K562 (cell line): ENCODE data around the gene PTH2. TPM values are rescaled to one million over a fixed set of nuclear protein-coding genes. Genes with fewer than 3 reads are reported as not detected.

Source experiments
- ARHGAP35 ChIP-seq: fragments of 450-650 bp; IDR thresholded peaks from 2 replicates; pipeline ENCODE4 v1.6.1; 2018; ENCODE audit not compliant: partially characterized antibody
- CEBPG ChIP-seq, 3 experiments: fragments of 200-800 bp in 1 of 3; sonication (Bioruptor generic) in 1 of 3; sonication (generic) in 1 of 3; formaldehyde crosslinking in 1 of 3; IDR thresholded peaks in 2 of 3; conservative IDR thresholded peaks in 1 of 3; 2 replicates each; pipeline versions ENCODE4 v1.6.1 to v1.8.0; 2016 to 2022; ENCODE audit warnings: missing compliant biosample characterization in 2 of 3, missing genetic modification characterization in 2 of 3, mild to moderate bottlenecking in 1 of 3, missing genetic modification reagents in 1 of 3
- CTCF ChIP-seq, 3 experiments: IDR thresholded peaks in 2 of 3; conservative IDR thresholded peaks in 1 of 3; 2 replicates each; pipeline ENCODE4 v1.5.1; 2011 to 2012; ENCODE audit warnings: low read length in 3 of 3, mild to moderate bottlenecking in 3 of 3, control low read depth in 2 of 3, improper control_type of control experiment in 1 of 3, inconsistent platforms in 1 of 3, low read depth in 1 of 3, mixed read lengths in 1 of 3, moderate library complexity in 1 of 3; ENCODE audit not compliant: insufficient read depth in 2 of 3
- GATA2 ChIP-seq: sonication (generic); formaldehyde crosslinking; IDR thresholded peaks from 2 replicates; pipeline ENCODE4 v1.4.0; 2020; ENCODE audit warnings: mild to moderate bottlenecking, missing genetic modification reagents
- HDAC8 ChIP-seq: fragments of 450-650 bp; IDR thresholded peaks from 2 replicates; pipeline ENCODE4 v1.6.1; 2016; ENCODE audit warnings: mild to moderate bottlenecking, missing genetic modification characterization, moderate library complexity, missing compliant biosample characterization
- IFI16 ChIP-seq: fragments of 250-450 bp; sonication (Bioruptor Pico); IDR thresholded peaks from 2 replicates; pipeline ENCODE4 v2.1.2; 2022; ENCODE audit warnings: mild to moderate bottlenecking, inconsistent platforms
- MITF ChIP-seq: IDR thresholded peaks from 2 replicates; pipeline ENCODE4 v1.6.1; 2014; ENCODE audit warnings: antibody characterized with exemption
- RBM17 ChIP-seq: fragments of 200-400 bp; formaldehyde crosslinking; IDR thresholded peaks from 2 replicates; pipeline ENCODE4 v1.6.1; 2017; ENCODE audit warnings: low read depth, mild to moderate bottlenecking, low read length, borderline replicate concordance
- RHOXF2B ChIP-seq: fragments of 250-450 bp; sonication (Bioruptor Pico); conservative IDR thresholded peaks from 2 replicates; pipeline ENCODE4 v1.5.1; 2021
- RNF2 ChIP-seq: sonication (generic); IDR thresholded peaks from 2 replicates; pipeline ENCODE4 v1.6.1; 2016
- SMAD4 ChIP-seq: fragments of 250-450 bp; sonication (Bioruptor Pico); conservative IDR thresholded peaks from 2 replicates; pipeline ENCODE4 v1.8.0; 2021; ENCODE audit warnings: inconsistent platforms, mild to moderate bottlenecking, moderate library complexity
- ZNF644 ChIP-seq: fragments of 200-800 bp; sonication (Bioruptor generic); IDR thresholded peaks from 2 replicates; pipeline ENCODE4 v1.6.1; 2016; ENCODE audit warnings: low read depth, missing genetic modification characterization, missing compliant biosample characterization
- ZNF717 ChIP-seq: fragments of 250-450 bp; sonication (Bioruptor Pico); IDR thresholded peaks from 2 replicates; pipeline ENCODE4 v1.5.0; 2021
- polyA plus RNA-seq, 8 experiments: library from polyadenylated mRNA; depleted of rRNA in 4 of 8; stranded (reverse) in 5 of 8; unstranded in 3 of 8; fragments of >200 nt; fragmentation: Nextera tagmentation in 2 of 8; fragmentation: Illumina TruSeq in 1 of 8; extraction: Ambion mirVana in 2 of 8; extraction: Trizol in 1 of 8; gene quantifications; 2 replicates each; pipeline versions ENCODE4 v1.2.1 to v1.2.3, GENCODE V29; 2011 to 2014; ENCODE audit warnings: inconsistent platforms in 1 of 8, missing spikeins in 1 of 8
- total RNA-seq, 7 experiments: library from RNA; depleted of rRNA in 6 of 7; stranded (reverse); fragments of >200 nt in 6 of 7; fragmentation: Illumina TruSeq in 2 of 7; extraction: Trizol in 2 of 7; gene quantifications; 2 replicates each; pipeline versions ENCODE4 v1.2.1 to v1.2.3, GENCODE V29; 2011 to 2021; ENCODE audit warnings: low replicate concordance in 1 of 7
- TF ChIP-seq, protein P1 (sequence below): IDR thresholded peaks from 2 replicates; pipeline ENCODE4 v1.6.1; 2016; ENCODE audit warnings: missing genetic modification characterization, missing compliant biosample characterization
- TF ChIP-seq, protein P2 (sequence below): fragments of 150-350 bp; conservative IDR thresholded peaks from 2 replicates; pipeline ENCODE4 v1.6.1; 2014; ENCODE audit warnings: low read length
- TF ChIP-seq, protein P3 (sequence below), 2 experiments: IDR thresholded peaks; 2 replicates each; pipeline ENCODE4 v1.6.1; 2011; ENCODE audit warnings: borderline replicate concordance in 1 of 2, control low read depth in 1 of 2, low read depth in 1 of 2, low read length in 1 of 2, mild to moderate bottlenecking in 1 of 2, mixed read lengths in 1 of 2, moderate library complexity in 1 of 2; ENCODE audit not compliant: insufficient read depth in 1 of 2, insufficient read length in 1 of 2, poor library complexity in 1 of 2, severe bottlenecking in 1 of 2; ENCODE audit errors: extremely low read depth in 1 of 2

The PTH2 gene
- total and polyA plus RNA-seq, 9 of the 15 experiments (the other 6 are each of a cell fraction or from before 2014, with no cell fraction given): 1.3 TPM; not detected in 8

GRCh38 chr19:49391581-49392399, 31.5 kb downstream of the PTH2 start (continued):
- TF ChIP-seq IFI16 (no peak), HDAC8 (tag) (no peak), CEBPG (CRISPR knock-in tag; IDR thresholded peaks at IDR 0.05) (no peak), CEBPG (tag; conservative IDR thresholded peaks at IDR 0.05 in 1 of 2, IDR thresholded peaks at IDR 0.05 in 1 of 2) (no peak), ARHGAP35 (peak; percentile 79), ZNF644 (tag) (no peak), RNF2 (no peak), MITF (no peak), CTCF (IDR thresholded peaks at IDR 0.05 in 2 of 3, conservative IDR thresholded peaks at IDR 0.05 in 1 of 3; ENCODE audit: insufficient read depth in 2 of 3, low read depth in 1 of 3, low read length in 3 of 3) (peak; percentile 95 to 97 (median 97)), SMAD4 (CRISPR knock-in tag) (no peak), GATA2 (CRISPR knock-in tag) (no peak), RHOXF2B (CRISPR knock-in tag) (no peak), ZNF717 (no peak), RBM17 (no peak)
- TF ChIP-seq, protein P1, sequence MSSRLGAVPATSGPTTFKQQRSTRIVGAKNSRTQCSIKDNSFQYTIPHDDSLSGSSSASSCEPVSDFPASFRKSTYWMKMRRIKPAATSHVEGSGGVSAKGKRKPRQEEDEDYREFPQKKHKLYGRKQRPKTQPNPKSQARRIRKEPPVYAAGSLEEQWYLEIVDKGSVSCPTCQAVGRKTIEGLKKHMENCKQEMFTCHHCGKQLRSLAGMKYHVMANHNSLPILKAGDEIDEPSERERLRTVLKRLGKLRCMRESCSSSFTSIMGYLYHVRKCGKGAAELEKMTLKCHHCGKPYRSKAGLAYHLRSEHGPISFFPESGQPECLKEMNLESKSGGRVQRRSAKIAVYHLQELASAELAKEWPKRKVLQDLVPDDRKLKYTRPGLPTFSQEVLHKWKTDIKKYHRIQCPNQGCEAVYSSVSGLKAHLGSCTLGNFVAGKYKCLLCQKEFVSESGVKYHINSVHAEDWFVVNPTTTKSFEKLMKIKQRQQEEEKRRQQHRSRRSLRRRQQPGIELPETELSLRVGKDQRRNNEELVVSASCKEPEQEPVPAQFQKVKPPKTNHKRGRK (tag): 0 out of 2 replicates have a peak, but pooled peaks have one; percentile 23
- TF ChIP-seq, protein P2, sequence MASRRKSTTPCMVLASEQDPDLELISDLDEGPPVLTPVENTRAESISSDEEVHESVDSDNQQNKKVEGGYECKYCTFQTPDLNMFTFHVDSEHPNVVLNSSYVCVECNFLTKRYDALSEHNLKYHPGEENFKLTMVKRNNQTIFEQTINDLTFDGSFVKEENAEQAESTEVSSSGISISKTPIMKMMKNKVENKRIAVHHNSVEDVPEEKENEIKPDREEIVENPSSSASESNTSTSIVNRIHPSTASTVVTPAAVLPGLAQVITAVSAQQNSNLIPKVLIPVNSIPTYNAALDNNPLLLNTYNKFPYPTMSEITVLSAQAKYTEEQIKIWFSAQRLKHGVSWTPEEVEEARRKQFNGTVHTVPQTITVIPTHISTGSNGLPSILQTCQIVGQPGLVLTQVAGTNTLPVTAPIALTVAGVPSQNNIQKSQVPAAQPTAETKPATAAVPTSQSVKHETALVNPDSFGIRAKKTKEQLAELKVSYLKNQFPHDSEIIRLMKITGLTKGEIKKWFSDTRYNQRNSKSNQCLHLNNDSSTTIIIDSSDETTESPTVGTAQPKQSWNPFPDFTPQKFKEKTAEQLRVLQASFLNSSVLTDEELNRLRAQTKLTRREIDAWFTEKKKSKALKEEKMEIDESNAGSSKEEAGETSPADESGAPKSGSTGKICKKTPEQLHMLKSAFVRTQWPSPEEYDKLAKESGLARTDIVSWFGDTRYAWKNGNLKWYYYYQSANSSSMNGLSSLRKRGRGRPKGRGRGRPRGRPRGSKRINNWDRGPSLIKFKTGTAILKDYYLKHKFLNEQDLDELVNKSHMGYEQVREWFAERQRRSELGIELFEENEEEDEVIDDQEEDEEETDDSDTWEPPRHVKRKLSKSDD: no peak
- TF ChIP-seq, protein P3, sequence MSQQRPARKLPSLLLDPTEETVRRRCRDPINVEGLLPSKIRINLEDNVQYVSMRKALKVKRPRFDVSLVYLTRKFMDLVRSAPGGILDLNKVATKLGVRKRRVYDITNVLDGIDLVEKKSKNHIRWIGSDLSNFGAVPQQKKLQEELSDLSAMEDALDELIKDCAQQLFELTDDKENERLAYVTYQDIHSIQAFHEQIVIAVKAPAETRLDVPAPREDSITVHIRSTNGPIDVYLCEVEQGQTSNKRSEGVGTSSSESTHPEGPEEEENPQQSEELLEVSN (IDR thresholded peaks at IDR 0.05; ENCODE audit: borderline replicate concordance in 1 of 2, extremely low read depth in 1 of 2, insufficient read depth in 1 of 2, insufficient read length in 1 of 2, low read depth in 1 of 2, low read length in 1 of 2, poor library complexity in 1 of 2, severe bottlenecking in 1 of 2): no peak
